MM.1S (cell line): ENCODE data around the gene CSRP3.

Source experiments
- DNase-seq: peaks from one replicate; pipeline ENCODE4 v3.0.0-alpha.2; 2015
- H2AFZ ChIP-seq: fragments of 300-600 bp; sonication (generic); 2 replicates; pipeline ENCODE4 v1.6.0; 2016; ENCODE audit warnings: antibody characterized with exemption, low read length
- H3F3A ChIP-seq: fragments of 300-600 bp; sonication (generic); 2 replicates; pipeline ENCODE4 v1.6.1; 2016; ENCODE audit warnings: mild to moderate bottlenecking, antibody characterized with exemption, low read length, moderate library complexity, mixed read lengths; ENCODE audit not compliant: insufficient read depth
- H3K27ac ChIP-seq: fragments of 300-600 bp; sonication (generic); 2 replicates; pipeline ENCODE4 v1.5.1; 2016; ENCODE audit warnings: mild to moderate bottlenecking, low read length
- H3K27me3 ChIP-seq: fragments of 300-600 bp; sonication (generic); replicated peaks from 2 replicates; pipeline ENCODE4 v1.6.0; 2016; ENCODE audit warnings: low read length; ENCODE audit not compliant: insufficient read depth
- H3K36me3 ChIP-seq: fragments of 300-600 bp; sonication (generic); replicated peaks from 2 replicates; pipeline ENCODE4 v1.6.1; 2016; ENCODE audit warnings: mild to moderate bottlenecking, low read length, mixed read lengths; ENCODE audit not compliant: insufficient read depth
- H3K4me1 ChIP-seq: fragments of 300-600 bp; sonication (generic); 2 replicates; pipeline ENCODE4 v1.6.1; 2016; ENCODE audit warnings: low read length, mixed read lengths
- H3K4me2 ChIP-seq: fragments of 300-600 bp; sonication (generic); 2 replicates; pipeline ENCODE4 v1.6.0; 2016; ENCODE audit warnings: low read depth, low read length
- H3K4me3 ChIP-seq: fragments of 300-600 bp; sonication (generic); 2 replicates; pipeline ENCODE4 v1.5.1; 2016; ENCODE audit warnings: low read length, mixed read lengths
- H3K79me2 ChIP-seq: fragments of 300-600 bp; sonication (generic); 2 replicates; pipeline ENCODE4 v1.6.1; 2016; ENCODE audit warnings: mixed run types, low read length, mixed read lengths
- H3K9ac ChIP-seq: fragments of 300-600 bp; sonication (generic); 2 replicates; pipeline ENCODE4 v1.6.1; 2016; ENCODE audit warnings: low read length, mixed read lengths
- H3K9me2 ChIP-seq: fragments of 300-600 bp; sonication (generic); replicated peaks from 2 replicates; pipeline ENCODE4 v1.6.1; 2016; ENCODE audit warnings: mild to moderate bottlenecking, low read length, mixed read lengths; ENCODE audit not compliant: insufficient read depth
- H3K9me3 ChIP-seq: fragments of 300-600 bp; sonication (generic); replicated peaks from 2 replicates; pipeline ENCODE4 v1.6.1; 2016; ENCODE audit warnings: mild to moderate bottlenecking, low read length, mixed read lengths; ENCODE audit not compliant: insufficient read depth
- H4K20me1 ChIP-seq: fragments of 300-600 bp; sonication (generic); 2 replicates; pipeline ENCODE4 v1.6.1; 2016; ENCODE audit warnings: mild to moderate bottlenecking, low read length, moderate library complexity, mixed read lengths; ENCODE audit not compliant: insufficient read depth
- EZH2 ChIP-seq: fragments of 300-600 bp; sonication (generic); optimal IDR thresholded peaks from 2 replicates; pipeline ENCODE3; 2017; ENCODE audit warnings: low read depth, mild to moderate bottlenecking, antibody characterized with exemption, low read length, mixed read lengths
- EZH2phosphoT487 ChIP-seq: fragments of 300-600 bp; sonication (generic); IDR thresholded peaks from 2 replicates; pipeline ENCODE4 v1.6.1; 2018; ENCODE audit warnings: antibody characterized with exemption, low read length
- TF ChIP-seq, protein P1 (sequence below): fragments of 300-600 bp; sonication (generic); IDR thresholded peaks from 2 replicates; pipeline ENCODE4 v1.5.1; 2016; ENCODE audit warnings: antibody characterized with exemption, low read length, mixed read lengths

Gene CSRP3

DNA sequence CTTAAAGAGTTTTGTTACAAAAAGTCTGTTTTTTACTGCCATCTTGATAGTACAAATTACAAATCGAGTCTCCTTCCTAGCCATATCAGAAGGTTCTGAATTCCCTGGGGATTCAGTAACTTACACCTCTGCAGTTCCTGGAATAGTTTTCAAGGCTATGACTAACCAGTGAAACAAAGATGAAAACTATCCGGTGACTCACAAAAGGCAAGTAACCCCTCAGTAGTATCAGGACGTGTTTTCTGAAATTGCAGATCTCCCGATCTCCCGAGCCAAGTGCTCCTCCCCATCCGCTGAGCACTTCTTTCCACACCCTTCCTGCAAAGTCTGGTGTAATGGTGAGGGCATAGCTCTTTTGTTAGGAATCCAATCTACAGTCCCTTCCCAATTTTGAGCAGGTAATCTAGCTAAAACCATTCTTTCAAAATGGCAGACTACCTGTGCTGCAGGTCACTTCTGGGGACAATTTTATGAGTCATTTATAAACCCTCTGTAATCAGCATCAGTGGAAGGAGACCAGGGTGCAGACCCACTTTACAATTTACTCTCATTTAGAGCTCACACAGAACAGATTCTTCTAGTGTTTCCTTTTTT is 31.2 kb upstream of the CSRP3 start:
- no peak for TF ChIP-seq EZH2phosphoT487
- TF ChIP-seq, protein P1, sequence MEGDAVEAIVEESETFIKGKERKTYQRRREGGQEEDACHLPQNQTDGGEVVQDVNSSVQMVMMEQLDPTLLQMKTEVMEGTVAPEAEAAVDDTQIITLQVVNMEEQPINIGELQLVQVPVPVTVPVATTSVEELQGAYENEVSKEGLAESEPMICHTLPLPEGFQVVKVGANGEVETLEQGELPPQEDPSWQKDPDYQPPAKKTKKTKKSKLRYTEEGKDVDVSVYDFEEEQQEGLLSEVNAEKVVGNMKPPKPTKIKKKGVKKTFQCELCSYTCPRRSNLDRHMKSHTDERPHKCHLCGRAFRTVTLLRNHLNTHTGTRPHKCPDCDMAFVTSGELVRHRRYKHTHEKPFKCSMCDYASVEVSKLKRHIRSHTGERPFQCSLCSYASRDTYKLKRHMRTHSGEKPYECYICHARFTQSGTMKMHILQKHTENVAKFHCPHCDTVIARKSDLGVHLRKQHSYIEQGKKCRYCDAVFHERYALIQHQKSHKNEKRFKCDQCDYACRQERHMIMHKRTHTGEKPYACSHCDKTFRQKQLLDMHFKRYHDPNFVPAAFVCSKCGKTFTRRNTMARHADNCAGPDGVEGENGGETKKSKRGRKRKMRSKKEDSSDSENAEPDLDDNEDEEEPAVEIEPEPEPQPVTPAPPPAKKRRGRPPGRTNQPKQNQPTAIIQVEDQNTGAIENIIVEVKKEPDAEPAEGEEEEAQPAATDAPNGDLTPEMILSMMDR = no peak
- no peak for TF ChIP-seq EZH2
- H3K79me2 ChIP-seq = peaks cover 9% of the 10 kb centered on the region
- peaks cover 20% of the 10 kb centered on the region; the same call in 1 of the 2 replicates for H3K36me3 ChIP-seq
- no peak overlapping the region for H2AFZ ChIP-seq
- no peaks in the 10 kb centered on the region for H3K4me1 ChIP-seq
- no peaks in the 10 kb centered on the region for H3K27me3 ChIP-seq
- no peak for DNase-seq
- H3K9ac ChIP-seq = no peak overlapping the region
- H3K4me3 ChIP-seq = no peak overlapping the region
- no peaks in the 10 kb centered on the region for H4K20me1 ChIP-seq
- no peaks in the 10 kb centered on the region for H3K9me2 ChIP-seq
- H3K9me3 ChIP-seq = no peaks in the 10 kb centered on the region
- H3K4me2 ChIP-seq = no peak overlapping the region
- H3K27ac ChIP-seq = no peak overlapping the region
- H3F3A ChIP-seq = no peaks in the 10 kb centered on the region

DNA sequence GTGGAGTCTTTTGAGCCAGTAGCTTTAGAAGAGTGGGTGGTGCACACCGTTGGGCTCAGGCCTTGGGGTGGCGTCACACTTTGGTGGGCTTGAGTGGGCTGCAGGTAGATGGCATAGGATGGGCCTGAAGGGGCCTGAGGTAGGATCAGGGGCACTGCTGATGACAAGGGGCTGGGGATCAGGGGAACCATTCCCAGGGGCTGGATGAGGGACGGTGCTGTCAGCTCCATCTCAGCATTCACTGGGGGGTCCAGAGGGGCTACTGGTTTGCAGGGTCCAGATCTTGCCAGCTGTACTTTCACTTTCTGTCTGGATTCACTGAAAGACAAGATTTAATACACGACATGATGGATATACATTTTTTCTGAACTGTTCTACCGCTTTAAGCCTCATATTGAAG is 27.9 kb upstream of the CSRP3 start:
- Histone ChIP-seq H2AFZ (no peak overlapping the region), H3K9ac (no peak overlapping the region), H4K20me1 (no peaks in the 10 kb centered on the region), H3K4me2 (no peak overlapping the region), H3K9me3 (no peaks in the 10 kb centered on the region), H3F3A (no peaks in the 10 kb centered on the region), H3K27me3 (no peaks in the 10 kb centered on the region), H3K9me2 (no peaks in the 10 kb centered on the region), H3K27ac (no peak overlapping the region), H3K4me3 (no peak overlapping the region), H3K79me2 (no peaks in the 10 kb centered on the region), H3K4me1 (no peaks in the 10 kb centered on the region), H3K36me3 (peaks cover 6% of the 10 kb centered on the region)
- DNase-seq = no peak
- TF ChIP-seq, protein P1 = no peak
- no peak for TF ChIP-seq EZH2
- TF ChIP-seq EZH2phosphoT487 = no peak

DNA sequence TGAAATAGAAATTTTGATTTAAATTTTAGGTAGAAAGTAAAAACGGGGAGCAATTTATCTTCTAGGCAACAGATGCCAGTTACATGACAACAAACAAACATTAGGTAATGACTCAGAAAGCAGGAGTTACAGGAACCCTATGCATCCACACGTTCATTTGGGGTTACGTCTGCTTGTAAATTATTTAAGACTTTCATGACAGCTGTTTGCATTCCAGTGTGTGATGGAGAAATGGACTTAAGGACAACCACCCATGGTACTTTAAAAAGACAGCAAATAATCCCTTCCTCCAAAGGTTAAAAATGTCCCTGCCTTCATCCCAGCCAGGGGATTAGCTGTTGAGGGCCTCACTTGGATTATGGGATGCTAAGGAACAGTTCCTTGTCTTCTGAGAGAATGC is 27.2 kb upstream of the CSRP3 start:
- no peaks in the 10 kb centered on the region for H3F3A ChIP-seq
- no peak for DNase-seq
- no peaks in the 10 kb centered on the region for H3K27me3 ChIP-seq
- TF ChIP-seq EZH2phosphoT487 (no peak), EZH2 (no peak)
- TF ChIP-seq, protein P1 = no peak
- H3K9me3 ChIP-seq = no peaks in the 10 kb centered on the region
- no peak overlapping the region for H2AFZ ChIP-seq
- H3K4me1 ChIP-seq = no peaks in the 10 kb centered on the region
- no peak overlapping the region for H3K9ac ChIP-seq
- H3K4me2 ChIP-seq = no peak overlapping the region
- H3K4me3 ChIP-seq = no peak overlapping the region
- H3K9me2 ChIP-seq = no peaks in the 10 kb centered on the region
- peaks cover 8% of the 10 kb centered on the region; the same call in 1 of the 2 replicates for H3K36me3 ChIP-seq
- H3K79me2 ChIP-seq = no peaks in the 10 kb centered on the region
- no peak overlapping the region for H3K27ac ChIP-seq
- H4K20me1 ChIP-seq = no peaks in the 10 kb centered on the region
